DND-41 (cell line): ENCODE results near the gene CNPPD1.
"Not testable (repeated sequence)": the region's sequence is repeated elsewhere in the genome, so short reads cannot be mapped to it uniquely, and the experiment has no call there.

ENCODE experiments used
- ATAC-seq: fragments of 200-7000 bp; cut with Tn5 transposase; 3 replicates; pipeline ENCODE4 v1.9.1; 2021; ENCODE audit warnings: low read depth; ENCODE audit not compliant: insufficient read depth
- DNase-seq: peaks from one replicate; pipeline ENCODE4 v3.0.0-alpha.2; 2020
- H2AFZ ChIP-seq: 2 replicates; pipeline ENCODE4 v1.6.0; 2012; ENCODE audit warnings: low read depth, low read length
- H3K27ac ChIP-seq: 2 replicates; pipeline ENCODE4 v1.5.1; 2012; ENCODE audit warnings: low read length, inconsistent platforms
- H3K27me3 ChIP-seq: fragments of 200-600 bp; sonication (generic); 2 replicates; pipeline ENCODE4 v1.6.0; 2012; ENCODE audit warnings: low read length, mild to moderate bottlenecking, inconsistent platforms; ENCODE audit not compliant: insufficient read depth, poor library complexity
- H3K36me3 ChIP-seq: 2 replicates; pipeline ENCODE4 v1.5.1; 2012; ENCODE audit warnings: low read length, inconsistent platforms; ENCODE audit not compliant: insufficient read depth
- H3K4me1 ChIP-seq: 2 replicates; pipeline ENCODE4 v1.5.1; 2012; ENCODE audit warnings: mild to moderate bottlenecking, low read length; ENCODE audit not compliant: insufficient read depth
- H3K4me2 ChIP-seq: 2 replicates; pipeline ENCODE4 v1.6.0; 2012; ENCODE audit warnings: mild to moderate bottlenecking, moderate library complexity, low read length, inconsistent platforms; ENCODE audit not compliant: insufficient read depth
- H3K4me3 ChIP-seq, 2 experiments: fragments of 200-600 bp in 1 of 2; shearing (Covaris generic) in 1 of 2; 2 replicates each; pipeline ENCODE4 v1.5.1; 2012 to 2016; ENCODE audit warnings: inconsistent platforms in 2 of 2, low read length in 2 of 2, mild to moderate bottlenecking in 2 of 2, low read depth in 1 of 2, moderate library complexity in 1 of 2
- H3K79me2 ChIP-seq: 2 replicates; pipeline ENCODE4 v1.6.0; 2012; ENCODE audit warnings: low read length, inconsistent platforms; ENCODE audit not compliant: insufficient read depth
- H3K9ac ChIP-seq: 2 replicates; pipeline ENCODE4 v1.6.0; 2012; ENCODE audit warnings: low read depth, mild to moderate bottlenecking, inconsistent platforms, low read length, moderate library complexity
- H3K9me3 ChIP-seq: 2 replicates; pipeline ENCODE4 v1.5.1; 2012; ENCODE audit warnings: low read length, moderate library complexity, mild to moderate bottlenecking, inconsistent platforms; ENCODE audit not compliant: insufficient read depth, severe bottlenecking
- H4K20me1 ChIP-seq: 2 replicates; pipeline ENCODE4 v1.6.0; 2012; ENCODE audit warnings: low read length; ENCODE audit not compliant: insufficient read depth
- CTCF ChIP-seq: IDR thresholded peaks from 2 replicates; pipeline ENCODE4 v1.5.1; 2012; ENCODE audit warnings: borderline replicate concordance, low read length, moderate library complexity, mild to moderate bottlenecking; ENCODE audit not compliant: poor library complexity, severe bottlenecking; ENCODE audit errors: extremely low read depth
- EZH2 ChIP-seq: IDR thresholded peaks from 3 replicates; pipeline ENCODE4 v1.6.1; 2012; ENCODE audit warnings: borderline replicate concordance, low read depth, mild to moderate bottlenecking, moderate library complexity, low read length, inconsistent platforms; ENCODE audit not compliant: severe bottlenecking

Gene CNPPD1

GRCh38 chr2:219205165-219205538 is 28.4 kb upstream of the CNPPD1 start:
- Histone ChIP-seq H2AFZ (no peak overlapping the region), H3K36me3 (peaks cover 20% of the 10 kb centered on the region), H3K4me1 (peaks cover 25% of the 10 kb centered on the region), H3K27me3 (no peaks in the 10 kb centered on the region), H3K27ac (no peak overlapping the region), H3K79me2 (peaks cover 6% of the 10 kb centered on the region; the same call in 1 of the 2 replicates), H3K4me2 (no peak overlapping the region), H3K4me3 (no peak overlapping the region), H3K9me3 (no peaks in the 10 kb centered on the region), H3K9ac (no peak overlapping the region), H4K20me1 (peaks cover 10% of the 10 kb centered on the region)
- ATAC-seq = no peak
- TF ChIP-seq EZH2 (no peak), CTCF (no peak)
- no peak for DNase-seq

- H3K4me3 ChIP-seq = no peak overlapping the region
- no peaks in the 10 kb centered on the region for H3K27me3 ChIP-seq
- no peak for ATAC-seq
- H3K4me2 ChIP-seq = no peak overlapping the region
- no peak overlapping the region for H3K27ac ChIP-seq
- peaks cover 15% of the 10 kb centered on the region for H3K36me3 ChIP-seq
- no peak for TF ChIP-seq CTCF
- TF ChIP-seq EZH2 = no peak
- peaks cover 6% of the 10 kb centered on the region; the same call in 1 of the 2 replicates for H3K79me2 ChIP-seq
- H2AFZ ChIP-seq = no peak overlapping the region
- no peaks in the 10 kb centered on the region for H3K9me3 ChIP-seq
- H3K9ac ChIP-seq = no peak overlapping the region
- DNase-seq = no peak
- H4K20me1 ChIP-seq = peaks cover 10% of the 10 kb centered on the region
- peaks cover 25% of the 10 kb centered on the region for H3K4me1 ChIP-seq
These were observed 27.9 kb upstream of the CNPPD1 start for GRCh38 chr2:219204425-219205164.

- not testable (repeated sequence) for H4K20me1 ChIP-seq, H3K79me2 ChIP-seq, H3K4me1 ChIP-seq, H3K4me2 ChIP-seq, H3K27me3 ChIP-seq, H3K9me3 ChIP-seq, H3K36me3 ChIP-seq, DNase-seq, ATAC-seq, H3K27ac ChIP-seq, H3K9ac ChIP-seq, H3K4me3 ChIP-seq, H2AFZ ChIP-seq
These were observed 24.6 kb upstream of the CNPPD1 start for GRCh38 chr2:219201331-219201730.

GRCh38 chr2:219200502-219201326 is 24.0 kb upstream of the CNPPD1 start:
- not testable (repeated sequence) for H3K4me1 ChIP-seq, H4K20me1 ChIP-seq, ATAC-seq, H3K27ac ChIP-seq, H2AFZ ChIP-seq, H3K79me2 ChIP-seq, H3K36me3 ChIP-seq, H3K4me3 ChIP-seq, DNase-seq, H3K9me3 ChIP-seq, H3K4me2 ChIP-seq, H3K27me3 ChIP-seq, H3K9ac ChIP-seq
